ENCODE results near the gene PIK3R3.
"Not testable (repeated sequence)": the region's sequence is repeated elsewhere in the genome, so short reads cannot be mapped to it uniquely, and the experiment has no call there.

PIK3R3 gene

GRCh38 chr1:46097149-46097472 lies 35.3 kb downstream of the PIK3R3 start:
- DNase-seq (ENCODE audit: insufficient read length) (no peak), FAIRE-seq (no peak)
- TF ChIP-seq POLR2AphosphoS5 (IDR thresholded peaks at IDR 0.05; ENCODE audit: low read depth, low read length) = no peak
- no peak for TF ChIP-seq TAF1 (IDR thresholded peaks at IDR 0.05; ENCODE audit: borderline replicate concordance, low read depth, low read length)
- no peak for TF ChIP-seq POLR2A (IDR thresholded peaks at IDR 0.05; ENCODE audit: low read depth, low read length)

- peak; percentile 89 for FAIRE-seq
- no peak for TF ChIP-seq POLR2A (IDR thresholded peaks at IDR 0.05; ENCODE audit: low read depth, low read length)
- TF ChIP-seq POLR2AphosphoS5 (IDR thresholded peaks at IDR 0.05; ENCODE audit: low read depth, low read length) = no peak
- TF ChIP-seq TAF1 (IDR thresholded peaks at IDR 0.05; ENCODE audit: borderline replicate concordance, low read depth, low read length) = no peak
- no peak for DNase-seq (ENCODE audit: insufficient read length)
These were observed 35.9 kb downstream of the PIK3R3 start for GRCh38 chr1:46096269-46097148.

DNA sequence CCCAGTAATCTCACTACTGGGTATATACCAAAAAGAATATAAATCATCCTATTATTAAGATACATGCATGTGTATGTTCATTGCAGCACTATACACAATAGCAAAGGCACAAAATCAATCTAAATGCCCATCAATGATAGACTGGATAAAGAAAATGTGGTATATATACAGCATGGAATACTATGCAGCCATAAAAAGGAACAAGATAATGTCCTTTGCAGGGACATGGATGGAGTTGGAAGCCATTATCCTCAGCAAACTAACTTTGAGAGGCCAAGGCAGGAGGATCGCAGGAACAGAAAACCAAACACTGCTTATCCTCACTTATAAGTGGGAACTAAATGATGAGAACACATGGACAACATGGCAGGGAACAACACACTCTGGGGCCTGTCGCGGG lies 37.3 kb downstream of the PIK3R3 start:
- FAIRE-seq; DNase-seq (ENCODE audit: insufficient read length): not testable (repeated sequence)

GRCh38 chr1:46094471-46095005 lies 37.9 kb downstream of the PIK3R3 start:
- TF ChIP-seq TAF1 (IDR thresholded peaks at IDR 0.05; ENCODE audit: borderline replicate concordance, low read depth, low read length) = no peak
- no peak for TF ChIP-seq POLR2A (IDR thresholded peaks at IDR 0.05; ENCODE audit: low read depth, low read length)
- no peak for TF ChIP-seq POLR2AphosphoS5 (IDR thresholded peaks at IDR 0.05; ENCODE audit: low read depth, low read length)
- DNase-seq (ENCODE audit: insufficient read length) = no peak
- FAIRE-seq = peak; percentile 46

DNA sequence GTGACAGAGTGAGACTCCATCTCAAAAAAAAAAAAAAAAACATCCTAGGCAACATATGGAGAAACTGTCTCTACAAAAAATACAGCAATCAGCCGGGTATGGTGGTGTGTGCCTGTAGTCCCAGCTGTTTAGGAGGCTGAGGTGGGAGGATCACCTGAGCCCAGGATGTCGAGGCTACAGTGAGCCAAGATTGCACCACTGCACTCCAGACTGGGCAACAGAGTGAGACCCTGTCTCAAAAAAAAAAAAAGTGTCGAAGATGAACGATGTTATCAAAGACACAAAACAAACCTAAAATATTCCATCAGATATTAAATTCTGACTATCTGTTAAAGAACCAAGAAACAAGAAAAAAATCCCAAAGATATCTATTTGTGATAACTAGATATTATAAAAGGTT lies 38.6 kb downstream of the PIK3R3 start:
- FAIRE-seq; DNase-seq (ENCODE audit: insufficient read length): not testable (repeated sequence)

DNA sequence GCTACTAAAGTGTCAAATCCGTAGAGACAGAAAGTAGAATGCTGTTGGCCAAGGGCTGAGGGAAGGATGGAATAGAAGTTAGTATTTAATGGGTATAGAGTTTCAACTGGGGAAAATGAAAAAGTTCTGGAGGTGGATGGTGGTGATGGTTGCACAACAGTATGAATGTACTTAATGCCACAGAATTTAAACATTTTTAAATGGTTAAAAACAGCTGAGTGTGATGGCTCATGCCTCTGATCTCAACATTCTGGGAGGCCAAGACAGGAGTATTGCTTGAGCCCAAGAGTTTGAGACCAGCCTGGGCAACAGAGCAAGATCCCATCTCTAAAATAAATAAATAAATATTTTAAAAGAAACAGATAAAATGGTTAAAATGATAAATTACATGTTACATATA lies 44.5 kb downstream of the PIK3R3 start:
- TF ChIP-seq POLR2AphosphoS5 (IDR thresholded peaks at IDR 0.05; ENCODE audit: low read depth, low read length) = no peak
- TF ChIP-seq TAF1 (IDR thresholded peaks at IDR 0.05; ENCODE audit: borderline replicate concordance, low read depth, low read length) = no peak
- no peak for TF ChIP-seq POLR2A (IDR thresholded peaks at IDR 0.05; ENCODE audit: low read depth, low read length)
- FAIRE-seq (no peak), DNase-seq (ENCODE audit: insufficient read length) (no peak)

DNA sequence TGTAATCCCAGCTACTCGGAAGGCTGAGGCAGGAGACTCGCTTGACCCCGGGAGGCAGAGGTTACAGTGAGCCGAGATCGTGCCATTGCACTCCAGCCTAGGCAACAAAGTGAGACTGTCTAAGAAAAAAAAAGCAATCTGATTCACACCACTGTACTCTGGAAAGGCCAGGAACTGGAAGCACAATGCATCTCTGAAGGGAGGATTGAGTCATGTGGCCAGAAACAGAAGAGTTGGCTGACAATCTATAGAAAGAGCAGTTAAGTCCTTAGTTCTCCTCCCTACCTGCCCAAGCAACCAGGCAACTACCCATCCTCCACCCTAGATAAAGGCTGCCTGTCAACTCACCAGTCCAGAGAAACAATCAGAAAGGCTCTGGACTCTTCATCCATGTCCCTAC lies 45.9 kb downstream of the PIK3R3 start:
- TF ChIP-seq POLR2AphosphoS5 (IDR thresholded peaks at IDR 0.05; ENCODE audit: low read depth, low read length) (no peak), TAF1 (IDR thresholded peaks at IDR 0.05; ENCODE audit: borderline replicate concordance, low read depth, low read length) (no peak), POLR2A (IDR thresholded peaks at IDR 0.05; ENCODE audit: low read depth, low read length) (no peak)
- FAIRE-seq (no peak), DNase-seq (ENCODE audit: insufficient read length) (no peak)

DNA sequence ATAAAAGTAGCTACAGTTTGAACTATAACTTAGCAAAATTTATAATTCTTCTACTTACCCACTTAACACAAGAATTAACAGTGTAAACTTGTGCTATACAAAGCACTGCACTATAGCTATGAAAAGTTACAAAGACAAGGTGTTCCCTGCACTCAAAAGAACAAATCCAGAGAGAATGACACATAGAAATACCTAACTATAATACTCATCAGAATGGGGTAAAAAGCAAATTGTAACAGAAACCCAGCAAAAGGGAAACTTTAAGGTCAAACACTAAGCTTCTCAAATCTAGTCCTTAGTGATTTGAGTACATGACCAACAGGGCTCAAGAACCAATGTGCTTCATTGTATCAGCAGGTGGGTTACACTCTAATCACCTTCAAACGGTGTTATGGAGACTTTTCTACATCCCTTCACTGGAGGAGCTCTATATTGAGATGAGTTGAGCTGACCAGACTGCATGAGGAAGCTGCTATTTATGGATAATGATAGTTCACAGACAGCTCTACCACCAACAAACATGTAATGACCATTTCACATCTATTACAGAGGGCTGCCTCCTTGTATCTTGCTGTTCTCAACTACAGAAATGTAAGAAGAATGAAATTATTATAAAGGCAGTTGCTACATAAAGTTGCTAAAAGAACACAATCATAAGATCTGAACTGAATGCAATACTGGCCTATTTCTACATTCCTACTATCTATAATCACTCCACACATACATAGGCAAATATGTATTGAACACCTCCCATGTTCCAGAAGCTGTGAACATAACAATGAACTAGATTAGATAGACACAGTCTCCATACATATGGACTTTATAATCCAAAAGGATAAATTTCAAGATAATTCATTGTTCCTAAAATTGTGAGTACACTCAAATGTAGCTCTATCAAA lies 47.6 kb downstream of the PIK3R3 start:
- FAIRE-seq (no peak), DNase-seq (ENCODE audit: insufficient read length) (no peak)
- TF ChIP-seq TAF1 (IDR thresholded peaks at IDR 0.05; ENCODE audit: borderline replicate concordance, low read depth, low read length) = no peak
- TF ChIP-seq POLR2A (IDR thresholded peaks at IDR 0.05; ENCODE audit: low read depth, low read length) = no peak
- TF ChIP-seq POLR2AphosphoS5 (IDR thresholded peaks at IDR 0.05; ENCODE audit: low read depth, low read length) = no peak

DNA sequence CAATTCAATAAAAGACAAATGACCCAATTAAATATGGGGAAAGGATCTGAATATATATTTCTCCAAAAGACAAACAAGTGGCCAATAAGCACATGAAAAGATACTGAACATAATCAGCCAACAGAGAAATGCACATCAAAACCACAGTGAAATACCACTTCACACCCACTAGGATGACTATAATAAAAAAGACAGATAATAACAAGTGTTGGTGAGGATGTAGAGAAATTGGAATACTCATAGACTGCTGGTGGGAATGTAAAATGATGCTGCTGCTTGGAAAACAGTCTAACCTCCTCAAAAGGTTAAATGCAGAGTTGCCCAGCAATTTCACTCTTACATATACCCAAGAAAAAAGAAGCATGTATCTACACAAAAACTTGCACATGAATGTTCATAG lies 48.9 kb downstream of the PIK3R3 start:
- DNase-seq (ENCODE audit: insufficient read length) (no peak), FAIRE-seq (no peak)
- TF ChIP-seq TAF1 (IDR thresholded peaks at IDR 0.05; ENCODE audit: borderline replicate concordance, low read depth, low read length) (no peak), POLR2A (IDR thresholded peaks at IDR 0.05; ENCODE audit: low read depth, low read length) (no peak), POLR2AphosphoS5 (IDR thresholded peaks at IDR 0.05; ENCODE audit: low read depth, low read length) (no peak)

DNA sequence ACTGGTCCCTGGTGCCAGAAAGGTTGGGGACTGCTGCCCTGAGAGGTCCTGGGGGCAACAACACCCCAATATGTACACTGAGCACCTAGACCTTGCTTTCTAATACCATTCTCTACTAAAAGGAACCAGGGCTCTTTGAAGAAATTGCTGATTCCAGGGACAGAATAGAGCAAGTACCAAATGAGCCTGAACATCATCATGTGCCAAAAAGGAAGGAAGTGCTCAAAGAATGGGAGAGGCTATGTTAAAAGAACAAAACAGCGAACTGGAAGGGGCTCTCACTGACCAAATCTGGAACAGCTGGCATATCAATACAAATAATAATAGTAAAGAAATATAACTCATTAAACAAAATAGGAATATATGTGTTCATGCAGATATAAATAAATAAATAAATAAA lies 50.8 kb downstream of the PIK3R3 start:
- no peak for TF ChIP-seq TAF1 (IDR thresholded peaks at IDR 0.05; ENCODE audit: borderline replicate concordance, low read depth, low read length)
- TF ChIP-seq POLR2A (IDR thresholded peaks at IDR 0.05; ENCODE audit: low read depth, low read length) = no peak
- TF ChIP-seq POLR2AphosphoS5 (IDR thresholded peaks at IDR 0.05; ENCODE audit: low read depth, low read length) = no peak
- FAIRE-seq (no peak), DNase-seq (ENCODE audit: insufficient read length) (no peak)

- TF ChIP-seq POLR2A (IDR thresholded peaks at IDR 0.05; ENCODE audit: low read depth, low read length) (no peak), POLR2AphosphoS5 (IDR thresholded peaks at IDR 0.05; ENCODE audit: low read depth, low read length) (no peak), TAF1 (IDR thresholded peaks at IDR 0.05; ENCODE audit: borderline replicate concordance, low read depth, low read length) (no peak)
- no peak for FAIRE-seq
These were observed 51.2 kb downstream of the PIK3R3 start for GRCh38 chr1:46081206-46081605.

GRCh38 chr1:46080257-46080656 lies 52.2 kb downstream of the PIK3R3 start:
- no peak for DNase-seq (ENCODE audit: insufficient read length)
- no peak for TF ChIP-seq TAF1 (IDR thresholded peaks at IDR 0.05; ENCODE audit: borderline replicate concordance, low read depth, low read length)
- no peak for TF ChIP-seq POLR2A (IDR thresholded peaks at IDR 0.05; ENCODE audit: low read depth, low read length)
- no peak for FAIRE-seq

More at GRCh38 chr1:46081206-46081605, 51.2 kb downstream of the PIK3R3 start:
- DNase-seq (ENCODE audit: insufficient read length) = no peak

Data from GM12892 (cell line).